HG03039 (cell line): Measurements from ENCODE around the gene CERCAM.
"Not testable (repeated sequence)": the region's sequence is repeated elsewhere in the genome, so short reads cannot be mapped to it uniquely, and the experiment has no call there.

ENCODE experiments used
- ATAC-seq: cut with Tn5 transposase; IDR thresholded peaks from one replicate; pipeline ENCODE4 v1.9.1; 2021; ENCODE audit warnings: mild to moderate bottlenecking, moderate library complexity; ENCODE audit not compliant: unreplicated experiment

The CERCAM gene

DNA sequence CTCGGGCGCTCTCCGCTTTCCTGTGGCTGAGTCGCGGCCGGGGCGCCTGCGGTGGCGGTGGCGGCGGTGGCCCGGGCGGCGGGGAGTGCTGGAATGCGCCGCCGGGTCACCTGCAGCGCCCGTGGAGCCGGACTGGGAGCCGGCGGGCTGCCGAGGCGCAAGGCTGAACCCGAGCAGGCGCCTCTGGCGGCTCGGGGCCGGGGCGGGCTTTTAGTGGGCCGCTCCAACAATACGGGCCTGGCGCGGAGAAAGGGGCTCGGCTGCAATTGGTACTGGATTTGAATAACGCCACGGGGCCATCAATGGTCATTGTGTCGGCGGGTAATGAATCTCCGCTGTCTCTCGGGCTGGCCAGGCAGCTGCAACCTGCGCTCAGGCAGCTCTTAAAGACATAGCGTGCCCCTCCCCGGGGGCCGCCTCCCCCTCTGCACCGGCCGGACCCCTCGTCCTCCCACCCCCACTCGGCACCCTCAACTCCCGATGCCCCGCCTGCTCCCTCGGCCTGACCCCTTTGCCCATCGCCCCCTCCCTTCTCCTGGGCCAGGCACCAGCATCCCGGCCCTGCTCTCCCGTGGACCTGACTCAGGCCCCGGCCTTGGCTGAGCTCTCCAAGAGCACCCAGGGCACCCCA, 27.4 kb upstream of the CERCAM start:
- ATAC-seq, result no peak

- ATAC-seq, result no peak
These were observed 26.7 kb upstream of the CERCAM start for GRCh38 chr9:128393970-128394369.

DNA sequence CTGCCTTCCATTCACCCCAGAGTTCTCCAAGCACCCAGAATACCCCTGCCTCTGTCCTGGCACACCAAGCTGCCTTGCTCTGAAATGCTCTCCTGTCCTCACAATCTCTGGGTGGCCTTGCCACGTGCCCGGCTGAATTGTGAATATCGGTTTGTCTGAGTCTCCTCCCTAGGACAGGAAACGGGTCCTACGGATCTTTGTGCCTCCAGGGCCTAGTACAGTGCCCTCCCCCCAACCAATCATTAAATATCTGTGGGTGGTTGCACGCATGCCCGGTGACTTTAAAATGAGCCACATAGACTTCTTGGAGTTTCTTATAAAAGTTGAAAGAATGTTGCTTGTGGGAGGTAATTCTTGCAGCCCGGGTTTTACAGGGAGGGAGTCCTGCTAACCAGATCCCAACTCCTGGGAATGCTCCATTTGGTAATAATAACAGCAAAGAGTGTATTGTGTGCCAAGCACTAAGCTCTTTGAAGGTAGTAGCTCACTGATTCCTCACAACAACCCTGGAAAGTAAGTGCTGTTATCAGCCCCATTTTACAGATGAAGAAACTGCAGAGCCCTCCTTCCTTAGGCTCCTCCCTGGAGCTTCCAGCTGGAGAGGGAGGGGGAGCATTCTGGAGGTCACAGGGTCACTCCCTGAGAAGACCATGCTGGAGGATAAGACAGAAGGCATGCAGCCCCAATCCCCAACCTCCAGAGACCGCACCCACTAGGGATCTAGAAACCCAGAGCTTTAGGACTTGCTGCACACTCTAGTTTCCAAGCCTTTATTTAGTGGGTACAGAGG, 26.1 kb upstream of the CERCAM start:
- ATAC-seq, result no peak

GRCh38 chr9:128396970-128397613, 23.6 kb upstream of the CERCAM start:
- no peak for ATAC-seq

GRCh38 chr9:128397831-128398230, 22.8 kb upstream of the CERCAM start:
- no peak for ATAC-seq

DNA sequence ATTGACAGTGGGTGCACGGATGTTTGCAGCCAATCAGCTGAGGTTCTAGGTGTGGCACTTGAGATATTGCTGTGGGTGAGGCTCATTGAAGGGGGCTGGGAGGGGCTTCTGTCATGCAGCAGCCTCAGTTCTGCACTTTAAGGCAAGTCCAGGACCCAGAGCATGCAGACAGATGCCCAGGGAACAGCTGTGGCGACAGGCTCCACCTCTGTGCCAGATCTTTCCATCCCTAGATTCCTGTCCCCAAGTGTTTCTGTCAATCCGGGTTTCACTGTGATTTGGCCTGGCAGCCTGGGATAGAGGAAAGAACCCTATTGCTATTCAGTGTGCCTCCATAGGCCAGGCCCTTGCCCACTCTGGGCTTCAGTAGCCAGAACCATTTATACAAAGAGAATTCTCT, 20.8 kb upstream of the CERCAM start:
- ATAC-seq, result no peak

GRCh38 chr9:128404560-128404959, 16.1 kb upstream of the CERCAM start:
- ATAC-seq, result no peak

GRCh38 chr9:128405077-128405779, 15.4 kb upstream of the CERCAM start:
- ATAC-seq, result no peak

DNA sequence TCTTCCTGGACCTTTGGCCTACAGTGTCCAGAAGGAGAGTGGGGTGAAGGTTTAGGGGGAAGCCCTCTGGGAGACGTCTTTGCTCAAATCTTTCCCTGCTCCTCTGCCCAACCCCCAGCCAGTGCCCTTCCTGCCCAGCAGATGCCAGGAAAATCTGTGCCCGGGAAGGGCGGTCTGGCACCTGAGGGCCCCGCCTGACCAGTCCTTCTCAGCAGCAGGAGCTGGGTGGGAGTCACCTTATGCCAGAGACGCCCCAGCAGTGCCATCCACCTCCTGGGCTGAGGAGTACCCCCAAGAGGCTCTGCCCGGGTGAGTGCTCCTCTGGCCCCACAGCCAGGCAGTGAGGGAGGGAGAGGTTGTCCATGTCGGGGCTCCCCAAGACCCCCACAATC, 14.9 kb upstream of the CERCAM start:
- no peak for ATAC-seq

- ATAC-seq, result no peak
These were observed 13.7 kb upstream of the CERCAM start for GRCh38 chr9:128406848-128407391.

- ATAC-seq, result no peak
These were observed 11.7 kb upstream of the CERCAM start for GRCh38 chr9:128408963-128409431.

DNA sequence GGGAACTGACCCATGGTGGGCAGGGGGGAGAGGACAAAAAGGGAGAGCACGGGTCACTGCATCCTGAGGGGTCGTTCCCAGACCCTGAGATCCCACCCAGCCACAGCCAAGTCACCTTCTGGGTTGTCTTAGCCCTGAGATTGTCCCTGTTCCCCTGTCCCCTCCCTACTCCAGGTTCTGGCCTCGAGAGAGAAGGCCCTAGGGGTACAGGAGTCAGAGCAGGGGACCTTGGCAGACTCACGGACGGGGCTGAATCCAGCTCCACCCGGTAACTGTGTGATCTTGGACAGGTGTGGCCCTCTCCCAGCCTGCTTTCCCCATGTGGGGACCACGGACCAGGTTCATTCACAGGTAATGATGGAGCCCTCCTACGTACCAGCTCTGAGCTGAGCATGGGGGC, 11.2 kb upstream of the CERCAM start:
- no peak for ATAC-seq

DNA sequence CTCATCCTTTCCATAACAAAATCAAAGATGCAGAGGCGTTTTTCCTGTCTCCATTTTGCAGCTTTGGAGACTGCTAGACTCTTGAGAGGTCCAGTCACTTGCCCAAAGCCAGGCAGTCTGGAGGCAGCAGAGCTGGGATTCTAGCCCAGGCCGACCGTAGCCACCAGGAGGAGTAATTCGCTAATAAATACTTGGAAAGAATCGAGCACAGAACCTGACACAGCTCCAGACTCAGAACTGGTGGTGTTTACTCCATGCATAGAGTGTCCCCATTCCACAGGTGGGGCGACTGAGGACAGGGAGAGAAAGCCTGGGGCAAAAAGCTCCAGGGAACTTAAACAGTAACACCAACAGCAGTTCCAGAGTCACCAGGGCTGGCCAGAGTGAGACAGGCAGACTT, 10.7 kb upstream of the CERCAM start:
- ATAC-seq, result no peak

GRCh38 chr9:128411364-128412119, 9.1 kb upstream of the CERCAM start:
- no peak for ATAC-seq

DNA sequence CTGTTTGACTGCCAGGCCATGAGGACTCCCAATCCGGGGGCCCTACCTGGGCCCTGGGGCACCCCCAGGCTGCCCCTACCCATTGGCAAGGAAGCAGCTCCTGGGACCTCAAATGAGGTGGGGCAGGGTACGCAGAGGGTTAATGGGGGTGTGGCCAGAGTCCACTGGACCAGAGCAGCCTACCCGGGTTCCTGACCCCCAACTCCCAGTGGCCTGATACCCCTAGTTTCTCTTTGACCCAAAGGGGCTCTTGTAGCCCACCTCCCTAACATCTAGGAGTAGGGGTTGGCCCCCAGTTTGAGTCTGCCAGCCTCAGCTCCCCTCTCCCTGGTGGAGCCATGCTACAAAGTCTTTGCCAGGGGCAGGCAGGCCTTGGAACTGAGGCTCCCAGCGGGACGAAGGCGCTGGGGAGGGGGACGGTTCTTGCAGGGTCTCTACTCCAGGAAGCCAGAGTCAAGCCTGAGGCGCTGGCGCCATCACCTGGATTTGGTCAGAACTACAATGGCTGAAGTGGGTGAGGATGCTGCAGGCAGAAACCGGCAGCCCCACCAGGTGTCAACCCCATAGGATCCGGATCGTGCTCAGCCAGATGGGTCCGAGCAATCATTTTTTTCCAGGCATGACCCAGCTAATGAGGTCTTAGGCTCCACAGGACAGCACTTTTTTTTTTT, 8.4 kb upstream of the CERCAM start:
- no peak for ATAC-seq

- not testable (repeated sequence) for ATAC-seq
These were observed 6.9 kb upstream of the CERCAM start for GRCh38 chr9:128413728-128414127.

DNA sequence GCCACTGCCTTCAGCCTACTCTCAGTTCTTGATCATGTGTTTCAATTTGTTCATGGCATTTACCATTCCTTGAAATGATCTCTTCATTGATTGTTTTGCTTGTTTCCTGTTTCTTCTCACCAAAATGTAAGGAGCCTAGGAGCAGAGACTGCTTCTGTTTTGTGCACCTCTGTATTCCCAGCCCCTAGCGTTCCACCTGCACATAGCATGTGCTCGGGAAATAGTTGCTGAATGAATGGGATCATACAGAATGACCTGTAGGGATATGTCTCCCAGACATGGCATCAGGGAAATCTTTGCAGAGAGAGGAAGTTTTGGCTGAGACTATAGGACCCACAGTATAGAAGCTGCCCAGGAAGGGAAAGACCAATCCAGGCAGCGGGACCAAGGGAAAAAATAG, 6.2 kb upstream of the CERCAM start:
- ATAC-seq, result no peak

GRCh38 chr9:128415281-128415680, 5.4 kb upstream of the CERCAM start:
- ATAC-seq, result no peak

DNA sequence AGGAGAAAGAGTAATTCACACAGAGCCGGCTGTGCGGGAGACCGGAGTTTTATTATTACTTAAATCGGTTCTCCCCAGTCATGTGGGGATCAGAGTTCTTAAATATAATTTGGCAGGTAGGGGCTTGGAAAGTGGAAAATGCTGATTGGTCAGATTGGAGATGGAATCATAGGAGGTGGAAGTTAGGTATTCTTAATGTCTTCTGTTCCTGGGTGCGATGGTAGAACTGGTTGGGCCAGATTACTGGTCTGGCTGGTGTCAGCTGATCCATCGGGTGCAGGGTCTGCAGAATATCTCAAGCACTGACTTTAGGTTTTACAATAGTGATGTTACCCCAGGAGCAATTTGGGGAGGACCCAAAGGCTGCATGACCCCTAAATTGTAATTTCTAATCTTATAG, 4.6 kb upstream of the CERCAM start:
- ATAC-seq, result no peak
